Measurements from ENCODE around the gene CEP72.

CEP72 gene

DNA sequence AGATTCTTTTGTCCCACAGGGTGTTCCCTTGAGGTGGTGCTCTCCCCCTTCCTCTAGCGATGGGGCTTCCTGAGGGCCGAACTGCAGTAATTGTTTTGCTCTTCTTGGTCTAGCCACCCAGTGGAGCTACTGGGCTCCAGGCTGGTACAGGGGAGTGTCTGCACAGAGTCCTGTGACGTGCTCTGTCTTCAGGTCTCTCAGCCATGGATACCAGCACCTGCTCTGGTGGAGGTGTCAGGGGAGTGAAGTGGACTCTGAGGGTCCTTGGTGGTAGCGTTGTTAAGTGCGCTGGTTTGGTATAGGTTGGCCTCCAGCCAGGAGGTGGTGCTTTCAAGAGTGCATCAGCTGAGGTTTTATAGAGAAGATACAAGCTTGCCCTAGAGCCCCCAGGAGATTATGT is 20.4 kb upstream of the CEP72 start:
- H3K27me3 ChIP-seq (ENCODE audit: control insufficient read depth, insufficient read depth, low read length), result peaks cover 3% of the 10 kb centered on the region
- H3K4me3 ChIP-seq (ENCODE audit: low read length), result no peak overlapping the region
- H3K36me3 ChIP-seq (ENCODE audit: control insufficient read depth, insufficient read depth, low read length), result no peaks in the 10 kb centered on the region
- H3K9ac ChIP-seq (ENCODE audit: low read length), result no peak overlapping the region
- H3K9me3 ChIP-seq (ENCODE audit: control insufficient read depth, low read length), result no peaks in the 10 kb centered on the region
- peaks cover 3% of the 10 kb centered on the region for H3K4me1 ChIP-seq (ENCODE audit: control insufficient read depth, insufficient read depth, low read length)

DNA sequence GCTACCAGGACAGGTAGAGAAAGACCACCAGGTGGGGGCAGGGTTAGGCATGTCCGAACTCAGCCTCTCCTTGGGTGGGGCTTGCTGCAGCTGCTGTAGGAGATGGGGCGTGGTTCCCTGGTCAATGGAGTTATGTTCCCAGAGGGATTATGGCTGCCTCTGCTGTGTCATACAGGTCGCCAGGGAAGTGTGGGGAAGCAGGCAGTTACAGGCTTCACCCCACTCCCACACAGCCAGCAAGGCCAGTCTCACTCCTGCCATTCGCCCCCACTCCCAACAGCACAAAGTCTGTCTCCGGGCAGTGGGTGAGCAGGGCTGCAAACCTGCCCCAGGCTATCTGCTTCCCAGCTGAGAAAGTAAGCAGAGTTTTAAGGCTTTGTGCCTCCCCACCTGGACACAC is 20.0 kb upstream of the CEP72 start:
- no peaks in the 10 kb centered on the region for H3K36me3 ChIP-seq (ENCODE audit: control insufficient read depth, insufficient read depth, low read length)
- no peaks in the 10 kb centered on the region for H3K9me3 ChIP-seq (ENCODE audit: control insufficient read depth, low read length)
- peaks cover 3% of the 10 kb centered on the region for H3K27me3 ChIP-seq (ENCODE audit: control insufficient read depth, insufficient read depth, low read length)
- H3K4me1 ChIP-seq (ENCODE audit: control insufficient read depth, insufficient read depth, low read length), result peaks cover 3% of the 10 kb centered on the region
- H3K4me3 ChIP-seq (ENCODE audit: low read length), result no peak overlapping the region
- H3K9ac ChIP-seq (ENCODE audit: low read length), result no peak overlapping the region

DNA sequence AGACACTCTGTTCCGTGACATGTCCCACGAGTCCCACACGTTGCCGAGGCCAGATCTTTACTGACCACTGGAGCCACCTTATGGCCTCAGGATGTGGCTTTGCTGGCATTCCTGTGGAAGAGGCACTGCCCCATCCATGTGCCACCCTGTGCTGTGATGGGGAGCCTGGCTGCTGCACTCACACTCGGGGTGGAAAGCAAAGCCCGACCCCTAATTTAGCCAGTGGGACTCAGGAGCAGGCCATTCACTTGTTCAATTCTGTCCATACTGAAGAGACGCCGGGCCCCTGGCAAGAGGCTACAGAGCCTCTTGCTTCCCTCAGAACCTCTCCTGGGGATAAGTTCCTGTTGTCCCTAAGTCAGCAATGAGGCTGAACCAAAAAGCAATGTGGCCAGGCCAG is 18.6 kb upstream of the CEP72 start:
- Histone ChIP-seq H3K4me1 (ENCODE audit: control insufficient read depth, insufficient read depth, low read length) (no peaks in the 10 kb centered on the region), H3K9me3 (ENCODE audit: control insufficient read depth, low read length) (no peaks in the 10 kb centered on the region), H3K9ac (ENCODE audit: low read length) (no peak overlapping the region), H3K27me3 (ENCODE audit: control insufficient read depth, insufficient read depth, low read length) (peaks cover 3% of the 10 kb centered on the region), H3K36me3 (ENCODE audit: control insufficient read depth, insufficient read depth, low read length) (no peaks in the 10 kb centered on the region), H3K4me3 (ENCODE audit: low read length) (no peak overlapping the region)

DNA sequence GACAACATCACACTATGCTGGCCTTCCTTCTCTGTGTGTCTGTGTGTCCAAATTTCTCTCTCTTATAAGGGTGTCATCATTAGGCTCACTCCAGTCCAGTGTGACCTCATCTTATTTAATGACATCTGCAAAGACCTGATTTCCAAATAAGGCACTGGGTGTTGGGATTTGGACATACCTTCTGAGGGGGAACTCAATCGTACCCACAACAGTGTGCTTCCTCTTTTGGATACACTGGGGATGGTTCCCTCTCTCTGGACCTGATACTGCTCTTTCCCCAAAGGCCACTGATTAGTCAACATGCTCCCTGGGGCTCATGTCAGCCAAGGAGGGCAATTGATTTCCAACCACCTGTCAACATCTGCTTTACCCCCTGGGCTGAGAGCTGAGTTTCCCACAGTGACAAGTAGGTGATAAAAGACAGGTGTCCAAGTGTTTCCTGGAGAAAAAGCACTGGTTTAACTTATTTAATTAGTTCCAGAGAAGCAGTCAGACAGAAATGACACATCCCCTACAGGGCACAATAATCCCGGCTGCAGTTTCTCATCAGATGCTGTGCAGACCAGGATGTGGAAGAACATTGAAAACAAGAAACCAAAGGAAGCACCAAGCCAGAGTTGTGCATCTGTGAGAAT is 17.8 kb upstream of the CEP72 start:
- Histone ChIP-seq H3K27me3 (ENCODE audit: control insufficient read depth, insufficient read depth, low read length) (peaks cover 3% of the 10 kb centered on the region), H3K4me1 (ENCODE audit: control insufficient read depth, insufficient read depth, low read length) (no peaks in the 10 kb centered on the region), H3K9me3 (ENCODE audit: control insufficient read depth, low read length) (no peaks in the 10 kb centered on the region), H3K4me3 (ENCODE audit: low read length) (no peak overlapping the region), H3K36me3 (ENCODE audit: control insufficient read depth, insufficient read depth, low read length) (no peaks in the 10 kb centered on the region), H3K9ac (ENCODE audit: low read length) (no peak overlapping the region)

DNA sequence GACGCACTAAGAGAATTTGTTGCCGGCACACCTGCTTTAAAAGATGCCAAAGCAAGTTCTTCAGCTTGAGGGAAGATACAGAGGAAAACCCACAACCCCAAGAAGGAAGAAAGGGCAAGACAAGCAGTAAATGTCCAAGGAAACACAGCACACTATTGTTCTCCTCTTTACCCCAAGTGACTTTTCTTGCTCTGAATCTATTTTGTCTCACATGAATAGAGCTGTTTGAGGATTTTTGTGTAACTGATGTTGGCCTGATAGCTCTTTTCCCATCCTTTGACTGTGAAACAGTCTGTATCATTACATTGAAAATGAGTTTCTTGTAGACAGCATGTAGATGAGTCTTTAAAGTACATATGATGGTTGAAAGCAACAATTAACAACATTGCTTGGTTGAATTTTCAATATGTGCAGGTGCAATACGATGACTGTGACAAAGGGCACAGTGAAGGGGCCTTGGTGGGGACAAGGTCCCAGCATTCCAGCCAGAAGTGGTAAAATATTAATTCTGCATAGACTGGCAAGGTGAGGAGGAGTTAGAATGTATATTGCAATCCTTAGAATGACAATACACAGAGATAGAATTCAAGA is 16.8 kb upstream of the CEP72 start:
- no peaks in the 10 kb centered on the region for H3K36me3 ChIP-seq (ENCODE audit: control insufficient read depth, insufficient read depth, low read length)
- no peak overlapping the region for H3K9ac ChIP-seq (ENCODE audit: low read length)
- no peaks in the 10 kb centered on the region for H3K4me1 ChIP-seq (ENCODE audit: control insufficient read depth, insufficient read depth, low read length)
- no peak overlapping the region for H3K4me3 ChIP-seq (ENCODE audit: low read length)
- H3K9me3 ChIP-seq (ENCODE audit: control insufficient read depth, low read length), result no peaks in the 10 kb centered on the region
- H3K27me3 ChIP-seq (ENCODE audit: control insufficient read depth, insufficient read depth, low read length), result peaks cover 3% of the 10 kb centered on the region

DNA sequence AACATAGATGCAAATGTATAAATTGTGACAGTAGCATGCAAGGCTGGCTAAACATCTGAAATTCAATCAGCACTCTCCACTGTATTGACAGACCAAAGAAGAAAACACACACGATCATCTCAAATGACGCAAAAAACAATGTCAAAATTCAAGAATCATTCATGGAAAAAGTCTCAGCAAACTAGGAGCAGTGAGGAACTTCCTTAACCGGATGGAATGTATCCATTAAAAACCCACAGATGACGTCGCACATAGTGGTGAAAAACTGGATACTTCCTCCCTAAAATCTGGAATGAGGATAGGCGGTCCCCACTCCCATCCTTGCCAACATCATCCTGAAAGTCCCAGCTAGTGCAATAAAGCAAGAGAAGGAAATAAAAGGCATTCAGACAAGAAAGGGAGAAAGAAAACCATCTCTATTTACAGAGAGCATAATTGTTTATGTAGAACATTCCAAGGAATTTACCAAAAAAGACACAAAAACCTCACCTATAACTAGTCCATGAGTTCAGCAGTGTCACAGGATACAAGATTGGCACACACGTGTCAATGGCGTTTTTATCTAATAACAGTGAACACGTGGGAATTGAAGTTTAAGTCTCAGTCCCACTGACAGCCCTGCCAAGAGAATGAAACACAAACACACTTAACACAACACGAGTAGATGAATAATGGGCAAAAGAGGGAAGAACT is 14.1 kb upstream of the CEP72 start:
- H3K9me3 ChIP-seq (ENCODE audit: control insufficient read depth, low read length), result no peaks in the 10 kb centered on the region
- no peaks in the 10 kb centered on the region for H3K36me3 ChIP-seq (ENCODE audit: control insufficient read depth, insufficient read depth, low read length)
- no peak overlapping the region for H3K4me3 ChIP-seq (ENCODE audit: low read length)
- H3K27me3 ChIP-seq (ENCODE audit: control insufficient read depth, insufficient read depth, low read length), result peaks cover 15% of the 10 kb centered on the region
- peaks cover 23% of the 10 kb centered on the region for H3K4me1 ChIP-seq (ENCODE audit: control insufficient read depth, insufficient read depth, low read length)
- H3K9ac ChIP-seq (ENCODE audit: low read length), result no peak overlapping the region

DNA sequence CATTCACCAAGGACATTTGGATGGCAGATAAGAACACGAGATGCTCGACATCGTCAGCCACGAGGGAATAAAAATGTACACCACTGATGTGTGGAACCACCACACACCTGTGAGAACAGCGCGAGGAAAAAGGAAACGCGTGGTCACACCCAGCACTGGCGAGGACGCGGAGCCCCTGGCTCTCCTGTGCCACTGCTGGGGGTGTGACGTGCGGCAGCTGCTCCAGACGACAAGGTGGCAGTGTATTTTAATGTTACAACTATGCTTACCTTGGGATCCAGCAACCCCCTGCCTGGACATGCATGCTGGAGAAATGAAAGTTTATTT is 13.6 kb upstream of the CEP72 start:
- Histone ChIP-seq H3K27me3 (ENCODE audit: control insufficient read depth, insufficient read depth, low read length) (peaks cover 14% of the 10 kb centered on the region), H3K4me1 (ENCODE audit: control insufficient read depth, insufficient read depth, low read length) (peaks cover 28% of the 10 kb centered on the region), H3K36me3 (ENCODE audit: control insufficient read depth, insufficient read depth, low read length) (no peaks in the 10 kb centered on the region), H3K9me3 (ENCODE audit: control insufficient read depth, low read length) (no peaks in the 10 kb centered on the region), H3K4me3 (ENCODE audit: low read length) (no peak overlapping the region), H3K9ac (ENCODE audit: low read length) (no peak overlapping the region)

DNA sequence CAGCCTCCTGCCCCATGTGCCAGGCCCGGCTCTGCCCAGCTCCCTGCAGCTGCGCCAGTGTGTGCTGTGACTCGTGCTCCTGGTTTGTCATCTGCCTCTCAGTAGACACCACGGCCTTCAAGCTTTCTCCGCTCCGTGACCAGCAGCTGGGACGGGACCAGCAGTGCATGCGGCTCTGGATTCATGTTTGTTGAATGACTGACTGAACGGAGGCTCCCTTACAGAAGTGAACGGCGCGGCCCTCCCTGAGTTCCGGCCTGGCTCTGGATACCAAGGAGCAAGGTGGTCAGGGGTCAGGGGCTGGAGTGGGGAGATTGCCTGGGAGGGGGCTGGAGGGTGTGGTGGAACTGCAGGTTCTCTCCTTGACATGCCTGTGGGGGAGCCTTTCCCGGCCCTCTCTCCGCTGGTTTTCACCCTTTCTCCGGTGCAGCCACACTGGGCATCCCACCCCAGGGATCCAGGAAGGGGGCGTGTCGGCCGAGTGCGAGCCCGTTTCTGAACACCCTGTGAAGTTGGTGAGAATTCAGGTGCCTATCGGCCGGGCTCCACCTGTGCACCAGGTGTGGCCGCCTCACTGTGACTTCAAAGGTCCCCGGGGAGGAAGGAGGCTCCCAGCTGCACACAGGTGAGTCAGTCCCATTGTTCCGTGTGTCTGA is 11.1 kb upstream of the CEP72 start:
- Histone ChIP-seq H3K27me3 (ENCODE audit: control insufficient read depth, insufficient read depth, low read length) (peaks cover 18% of the 10 kb centered on the region), H3K9ac (ENCODE audit: low read length) (no peak overlapping the region), H3K4me3 (ENCODE audit: low read length) (no peak overlapping the region), H3K4me1 (ENCODE audit: control insufficient read depth, insufficient read depth, low read length) (peaks cover 29% of the 10 kb centered on the region), H3K9me3 (ENCODE audit: control insufficient read depth, low read length) (no peaks in the 10 kb centered on the region), H3K36me3 (ENCODE audit: control insufficient read depth, insufficient read depth, low read length) (no peaks in the 10 kb centered on the region)

DNA sequence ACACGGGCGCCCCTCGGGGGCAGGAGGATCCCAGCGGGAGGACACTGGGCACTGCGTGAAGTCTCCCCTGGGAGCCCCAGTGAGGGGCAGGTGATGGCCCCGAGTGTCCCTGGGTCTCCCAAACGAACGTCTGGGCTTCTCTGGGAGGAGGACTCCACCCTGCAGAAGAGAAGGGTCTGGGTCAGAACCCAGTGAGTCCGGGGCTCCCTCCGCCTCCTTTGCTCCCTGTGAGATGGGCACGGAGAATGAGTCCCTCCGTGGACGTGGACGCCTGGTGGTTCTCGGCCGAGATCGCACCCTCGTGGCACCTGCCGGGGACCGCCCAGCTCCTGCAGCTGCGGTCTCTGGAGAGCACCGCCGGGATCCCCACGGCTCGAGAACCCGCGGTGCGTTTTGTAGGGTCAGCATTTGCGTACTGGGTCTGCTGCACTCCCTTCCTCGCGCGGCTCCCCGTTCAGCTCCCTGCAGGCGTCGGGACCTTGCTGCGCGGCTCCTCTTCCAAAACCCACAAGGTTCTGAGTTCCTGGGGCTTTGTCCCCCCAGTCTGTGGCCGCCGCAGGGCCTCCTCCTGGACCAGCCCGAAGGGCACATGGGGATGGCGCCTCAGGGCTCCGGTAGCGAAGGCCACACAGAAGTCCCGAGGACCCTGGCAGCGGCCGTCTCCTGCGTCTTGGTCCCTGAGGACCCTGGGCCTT is 10.2 kb upstream of the CEP72 start:
- Histone ChIP-seq H3K36me3 (ENCODE audit: control insufficient read depth, insufficient read depth, low read length) (no peaks in the 10 kb centered on the region), H3K9me3 (ENCODE audit: control insufficient read depth, low read length) (no peaks in the 10 kb centered on the region), H3K4me1 (ENCODE audit: control insufficient read depth, insufficient read depth, low read length) (peaks cover 30% of the 10 kb centered on the region), H3K27me3 (ENCODE audit: control insufficient read depth, insufficient read depth, low read length) (peaks cover 18% of the 10 kb centered on the region), H3K4me3 (ENCODE audit: low read length) (no peak overlapping the region), H3K9ac (ENCODE audit: low read length) (no peak overlapping the region)

DNA sequence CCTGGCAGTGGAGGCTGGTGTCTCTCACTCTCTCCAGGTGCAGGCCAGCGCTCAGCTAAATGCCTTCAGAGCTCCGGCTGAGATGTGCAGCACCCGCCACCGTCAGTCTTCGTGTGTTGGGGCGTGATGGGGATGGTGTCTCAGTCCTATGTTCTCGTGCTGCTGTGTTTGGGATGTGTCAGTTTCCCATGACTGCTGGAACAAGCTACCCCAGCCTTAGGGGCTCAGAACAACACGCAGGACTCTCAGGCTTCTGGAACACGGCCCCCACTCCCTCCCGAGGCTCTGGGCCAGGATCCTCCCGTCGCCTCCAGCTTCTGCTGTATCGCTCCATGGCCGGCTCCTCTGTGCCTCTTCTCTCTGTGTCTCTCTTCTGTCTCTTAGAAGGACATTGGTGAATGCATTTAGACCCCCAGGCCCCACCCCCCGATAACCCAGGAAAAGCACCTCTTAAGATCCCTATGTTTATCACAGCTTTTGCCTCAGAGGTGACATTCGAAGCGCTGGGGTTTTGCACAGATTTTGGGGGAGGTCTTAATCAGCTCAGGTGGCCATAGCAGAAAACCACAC is 9.6 kb upstream of the CEP72 start:
- no peak overlapping the region for H3K9ac ChIP-seq (ENCODE audit: low read length)
- peaks cover 36% of the 10 kb centered on the region for H3K4me1 ChIP-seq (ENCODE audit: control insufficient read depth, insufficient read depth, low read length)
- no peaks in the 10 kb centered on the region for H3K36me3 ChIP-seq (ENCODE audit: control insufficient read depth, insufficient read depth, low read length)
- peaks cover 23% of the 10 kb centered on the region for H3K27me3 ChIP-seq (ENCODE audit: control insufficient read depth, insufficient read depth, low read length)
- no peak overlapping the region for H3K4me3 ChIP-seq (ENCODE audit: low read length)
- no peaks in the 10 kb centered on the region for H3K9me3 ChIP-seq (ENCODE audit: control insufficient read depth, low read length)

DNA sequence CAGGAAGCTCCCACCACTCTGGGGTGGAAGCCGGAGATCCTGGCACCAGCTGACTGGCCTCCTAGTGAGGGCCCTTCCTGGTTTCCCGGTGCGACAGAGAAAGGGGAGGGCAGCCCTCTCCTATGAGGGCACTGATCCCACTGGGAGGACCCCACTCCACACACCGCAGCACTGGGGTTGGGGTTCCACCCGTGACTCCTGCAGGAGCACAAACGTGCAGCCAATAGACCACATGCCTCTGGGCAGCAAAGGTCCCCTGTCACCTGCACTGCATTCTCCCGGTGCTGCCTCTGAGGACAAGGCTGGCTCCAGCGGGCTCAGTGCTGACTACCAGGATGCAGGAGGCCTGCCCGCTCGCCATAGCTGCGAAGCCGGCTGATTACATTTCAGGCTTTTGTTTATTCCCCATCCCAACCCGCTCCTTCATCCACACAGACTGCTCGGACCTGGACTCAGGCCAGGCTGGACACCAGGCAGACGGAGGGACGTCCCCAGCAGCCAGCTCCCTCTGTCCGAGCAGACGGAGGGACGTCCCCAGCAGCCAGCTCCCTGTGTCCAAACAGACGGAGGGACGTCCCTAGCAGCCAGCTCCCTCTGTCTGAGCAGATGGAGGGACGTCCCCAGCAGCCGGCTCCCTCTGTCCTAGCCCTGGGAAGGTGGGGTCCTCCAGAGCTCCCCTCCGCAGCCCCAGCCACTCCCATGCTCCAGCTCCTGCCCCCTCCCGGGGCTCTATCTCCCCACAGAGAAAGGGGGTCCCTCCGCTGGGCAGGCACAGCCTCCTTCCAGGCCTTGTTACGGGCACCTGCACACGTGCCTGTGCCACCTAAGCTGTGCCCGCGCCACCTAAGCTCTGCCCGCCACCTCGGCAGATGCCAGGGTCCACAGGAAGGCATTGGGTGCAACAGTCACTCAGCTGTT is 8.8 kb upstream of the CEP72 start:
- peaks cover 43% of the 10 kb centered on the region for H3K4me1 ChIP-seq (ENCODE audit: control insufficient read depth, insufficient read depth, low read length)
- H3K9me3 ChIP-seq (ENCODE audit: control insufficient read depth, low read length), result no peaks in the 10 kb centered on the region
- H3K9ac ChIP-seq (ENCODE audit: low read length), result no peak overlapping the region
- H3K27me3 ChIP-seq (ENCODE audit: control insufficient read depth, insufficient read depth, low read length), result peaks cover 27% of the 10 kb centered on the region
- no peaks in the 10 kb centered on the region for H3K36me3 ChIP-seq (ENCODE audit: control insufficient read depth, insufficient read depth, low read length)
- H3K4me3 ChIP-seq (ENCODE audit: low read length), result no peak overlapping the region

All from mucosa of stomach (tissue), 1 donor.